B cell (primary cell): ENCODE data around the gene LRP2. TPM values are rescaled to one million over a fixed set of nuclear protein-coding genes. Genes with fewer than 3 reads are reported as not detected.

ENCODE experiments used
- ATAC-seq: fragments of 200-7000 bp; cut with Tn5 transposase; one replicate; pipeline ENCODE4 v1.10.0; 2021; ENCODE audit warnings: low read depth, mild to moderate bottlenecking, moderate number of reproducible peaks, moderate library complexity
- CTCF ChIA-PET: fragments of 350-600 bp; sonication (Branson Sonifier 250); formaldehyde crosslinking; loops from one replicate; lab custom pipeline; 2021; ENCODE audit warnings: antibody characterized with exemption, inconsistent platforms; lab: Charles Lee
- POLR2A ChIA-PET: fragments of 350-600 bp; sonication (Branson Sonifier 250); formaldehyde crosslinking; loops from one replicate; lab custom pipeline; 2021; ENCODE audit warnings: antibody characterized with exemption; lab: Charles Lee
- DNase-seq: peaks from one replicate; pipeline ENCODE4 v3.0.0; 2013
- H2AFZ ChIP-seq: 2 replicates; pipeline ENCODE4 v1.6.1; 2012; ENCODE audit warnings: mild to moderate bottlenecking, low read depth, low read length; ENCODE audit not compliant: insufficient read depth, poor library complexity, severe bottlenecking
- H3K27ac ChIP-seq, 2 donors: 1 replicate in 1 of 2; 2 replicates in 1 of 2; pipeline ENCODE4 v1.5.1; 2012 to 2013; ENCODE audit warnings: low read length in 2 of 2, mild to moderate bottlenecking in 2 of 2, moderate library complexity in 1 of 2
- H3K27me3 ChIP-seq, 4 experiments: fragments of 200-600 bp in 1 of 4; sonication (generic) in 1 of 4; replicated peaks in 1 of 4; 1 replicate in 2 of 4; 2 replicates in 2 of 4; pipeline versions ENCODE4 v1.6.1 to v1.7.0; 2013 to 2016; ENCODE audit warnings: low read length in 3 of 4, mild to moderate bottlenecking in 2 of 4, mixed read lengths in 1 of 4, moderate library complexity in 1 of 4; ENCODE audit not compliant: insufficient read depth in 4 of 4, control insufficient read depth in 3 of 4; ENCODE audit errors: control extremely low read depth in 1 of 4
- H3K36me3 ChIP-seq, 2 experiments: replicated peaks in 1 of 2; 1 replicate in 1 of 2; 2 replicates in 1 of 2; pipeline versions ENCODE4 v1.6.1 to v1.7.1; 2013; ENCODE audit warnings: low read length in 1 of 2; ENCODE audit not compliant: insufficient read depth in 2 of 2, control insufficient read depth in 1 of 2; ENCODE audit errors: control extremely low read depth in 1 of 2, extremely low read depth in 1 of 2
- H3K4me1 ChIP-seq, 2 donors: fragments of 200-600 bp in 1 of 2; sonication (generic) in 1 of 2; 1 replicate in 1 of 2; 2 replicates in 1 of 2; pipeline versions ENCODE4 v1.5.1 to v1.6.1; 2013 to 2017; ENCODE audit warnings: low read length in 2 of 2; ENCODE audit not compliant: control insufficient read depth in 2 of 2, insufficient read depth in 2 of 2
- H3K4me2 ChIP-seq: replicated peaks from 2 replicates; pipeline ENCODE3; 2012; ENCODE audit warnings: mild to moderate bottlenecking, low read depth, low read length; ENCODE audit not compliant: poor library complexity, severe bottlenecking
- H3K4me3 ChIP-seq, 5 experiments: fragments of 200-600 bp in 1 of 5; sonication (generic) in 1 of 5; 1 replicate in 3 of 5; 2 replicates in 2 of 5; pipeline versions ENCODE4 v1.5.1 to v1.7.0; 2011 to 2016; ENCODE audit warnings: low read length in 4 of 5, mild to moderate bottlenecking in 4 of 5, low read depth in 2 of 5, control low read depth in 1 of 5, moderate library complexity in 1 of 5; ENCODE audit not compliant: insufficient read depth in 1 of 5; ENCODE audit errors: control extremely low read depth in 1 of 5, extremely low read depth in 1 of 5
- H3K79me2 ChIP-seq: fragments of 200-600 bp; sonication (generic); one replicate; pipeline ENCODE4 v1.6.0; 2016; ENCODE audit warnings: low read length; ENCODE audit not compliant: control insufficient read depth, insufficient read depth
- H3K9ac ChIP-seq: fragments of 200-600 bp; sonication (generic); 2 replicates; pipeline ENCODE4 v1.6.1; 2017; ENCODE audit warnings: mild to moderate bottlenecking, low read length, moderate library complexity
- H3K9me3 ChIP-seq, 3 donors: one replicate each; pipeline versions ENCODE4 v1.6.1 to v1.7.1; 2013; ENCODE audit warnings: low read length in 2 of 3; ENCODE audit not compliant: control insufficient read depth in 2 of 3, insufficient read depth in 1 of 3; ENCODE audit errors: control extremely low read depth in 1 of 3
- H4K20me1 ChIP-seq: 2 replicates; pipeline ENCODE4 v1.6.0; 2012; ENCODE audit warnings: mild to moderate bottlenecking, low read length; ENCODE audit not compliant: insufficient read depth, control insufficient read depth, poor library complexity, severe bottlenecking
- H3K27ac Mint-ChIP-seq: one replicate; pipeline ENCODE4 v1.8.0; 2021; ENCODE audit warnings: mixed read lengths
- H3K27me3 Mint-ChIP-seq: one replicate; pipeline ENCODE4 v1.8.0; 2021; ENCODE audit warnings: mixed read lengths
- H3K4me1 Mint-ChIP-seq: one replicate; pipeline ENCODE4 v1.8.0; 2021; ENCODE audit warnings: mixed read lengths
- H3K4me3 Mint-ChIP-seq: one replicate; pipeline ENCODE4 v1.8.0; 2021; ENCODE audit warnings: mixed read lengths
- H3K9me3 Mint-ChIP-seq: one replicate; pipeline ENCODE4 v1.8.0; 2022; ENCODE audit warnings: mixed read lengths; ENCODE audit not compliant: insufficient read depth
- EZH2 ChIP-seq: IDR thresholded peaks from 2 replicates; pipeline ENCODE4 v1.6.1; 2012; ENCODE audit warnings: borderline replicate concordance, low read depth, mild to moderate bottlenecking, moderate library complexity, low read length; ENCODE audit not compliant: insufficient read depth, poor library complexity, severe bottlenecking
- WGBS: methylation state at CpG from one replicate; pipeline ENCODE4 v1.1.5; 2013; ENCODE audit warnings: missing lambda C conversion rate; ENCODE audit not compliant: insufficient coverage; 5-methylcytosine and 5-hydroxymethylcytosine counted together
- intact Hi-C: fragments of 100-400 bp; cut with micrococcal nuclease; formaldehyde crosslinking; loops from one replicate; pipeline ENCODE4 v1.10.0; 2022
- polyA plus RNA-seq: library from polyadenylated mRNA; depleted of rRNA; stranded (reverse); fragments of >200 nt; gene quantifications from 2 replicates; pipeline ENCODE4 v1.2.3, GENCODE V29; 2012
- total RNA-seq, 2 donors: library from RNA; stranded (reverse); fragments of 120-200 nt in 1 of 2; gene quantifications; 1 replicate in 1 of 2; 2 replicates in 1 of 2; pipeline versions ENCODE4 v1.2.3 to v1.2.4, GENCODE V29; 2013 to 2022
- TF ChIP-seq, protein P1 (sequence below): fragments of 200-600 bp; IDR thresholded peaks from one replicate; pipeline ENCODE4 v1.8.0; 2022; ENCODE audit warnings: antibody characterized with exemption, mild to moderate bottlenecking

LRP2 gene
- total and polyA plus RNA-seq, 2 donors (not counting 1 experiment from before 2014, with no cell fraction given) = not detected

DNA sequence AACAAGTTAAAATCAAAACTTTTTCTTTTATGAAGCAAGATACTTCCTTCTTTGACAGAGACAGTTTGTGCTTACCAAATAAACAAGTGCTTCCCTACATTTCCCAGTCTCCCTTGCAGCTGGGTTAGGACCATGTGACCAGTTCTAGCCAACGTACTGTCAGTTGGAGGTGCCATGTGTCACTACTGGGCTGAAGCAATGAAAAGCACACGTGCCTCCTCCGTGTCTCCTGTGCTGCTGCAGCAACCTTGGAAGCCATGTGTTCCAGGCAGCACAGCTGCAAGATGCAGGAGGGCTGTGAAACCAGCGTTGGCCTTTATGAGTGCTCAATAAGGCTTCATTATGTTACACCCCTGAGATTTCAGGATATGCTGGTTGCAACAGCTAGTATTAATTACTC, 199.7 kb downstream of the LRP2 start:
- DNase-seq (no peak), ATAC-seq (no peak)
- Histone ChIP-seq H3K27ac (no peak overlapping the region), H3K9me3 (no peaks in the 10 kb centered on the region), H3K9ac (no peak overlapping the region), H3K4me2 (no peak overlapping the region), H3K27me3 (peaks cover 0 to 4% (median 0%) of the 10 kb centered on the region in 4 experiments), H3K4me1 (no peaks in the 10 kb centered on the region), H3K79me2 (no peaks in the 10 kb centered on the region), H2AFZ (no peak overlapping the region), H3K36me3 (no peaks in the 10 kb centered on the region), H3K4me3 (no peak overlapping the region), H4K20me1 (no peaks in the 10 kb centered on the region)
- Mint-ChIP-seq H3K9me3 (no peaks in the 10 kb centered on the region), H3K4me3 (no peak overlapping the region), H3K27me3 (peaks cover 20% of the 10 kb centered on the region), H3K4me1 (no peaks in the 10 kb centered on the region), H3K27ac (no peak overlapping the region)
- CTCF ChIA-PET = no interaction called here
- no peak for TF ChIP-seq EZH2
- TF ChIP-seq, protein P1, sequence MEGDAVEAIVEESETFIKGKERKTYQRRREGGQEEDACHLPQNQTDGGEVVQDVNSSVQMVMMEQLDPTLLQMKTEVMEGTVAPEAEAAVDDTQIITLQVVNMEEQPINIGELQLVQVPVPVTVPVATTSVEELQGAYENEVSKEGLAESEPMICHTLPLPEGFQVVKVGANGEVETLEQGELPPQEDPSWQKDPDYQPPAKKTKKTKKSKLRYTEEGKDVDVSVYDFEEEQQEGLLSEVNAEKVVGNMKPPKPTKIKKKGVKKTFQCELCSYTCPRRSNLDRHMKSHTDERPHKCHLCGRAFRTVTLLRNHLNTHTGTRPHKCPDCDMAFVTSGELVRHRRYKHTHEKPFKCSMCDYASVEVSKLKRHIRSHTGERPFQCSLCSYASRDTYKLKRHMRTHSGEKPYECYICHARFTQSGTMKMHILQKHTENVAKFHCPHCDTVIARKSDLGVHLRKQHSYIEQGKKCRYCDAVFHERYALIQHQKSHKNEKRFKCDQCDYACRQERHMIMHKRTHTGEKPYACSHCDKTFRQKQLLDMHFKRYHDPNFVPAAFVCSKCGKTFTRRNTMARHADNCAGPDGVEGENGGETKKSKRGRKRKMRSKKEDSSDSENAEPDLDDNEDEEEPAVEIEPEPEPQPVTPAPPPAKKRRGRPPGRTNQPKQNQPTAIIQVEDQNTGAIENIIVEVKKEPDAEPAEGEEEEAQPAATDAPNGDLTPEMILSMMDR = no peak
- intact Hi-C loops = no loop called here
- 87% methylated on average over 4 of the region's 4 CpGs for WGBS
- POLR2A ChIA-PET = no interaction called here

- TF ChIP-seq, protein P1 = no peak
- TF ChIP-seq EZH2 = no peak
- no peak overlapping the region for H3K27ac Mint-ChIP-seq
- H3K9ac ChIP-seq = no peak overlapping the region
- 100% methylated on average over 2 of the region's 2 CpGs for WGBS
- no peak overlapping the region for H3K27ac ChIP-seq
- H3K4me2 ChIP-seq = no peak overlapping the region
- no peak overlapping the region for H3K4me3 Mint-ChIP-seq
- ChIA-PET CTCF (no interaction called here), POLR2A (no interaction called here)
- H3K4me1 ChIP-seq = no peaks in the 10 kb centered on the region
- H3K27me3 ChIP-seq = peaks cover 0 to 4% (median 0%) of the 10 kb centered on the region in 4 experiments
- H3K79me2 ChIP-seq = no peaks in the 10 kb centered on the region
- H3K9me3 ChIP-seq = no peaks in the 10 kb centered on the region
- H4K20me1 ChIP-seq = no peaks in the 10 kb centered on the region
- no peaks in the 10 kb centered on the region for H3K4me1 Mint-ChIP-seq
- no peak overlapping the region for H3K4me3 ChIP-seq
- intact Hi-C loops = no loop called here
- DNase-seq (no peak), ATAC-seq (no peak)
- peaks cover 14% of the 10 kb centered on the region for H3K27me3 Mint-ChIP-seq
- H2AFZ ChIP-seq = no peak overlapping the region
- H3K36me3 ChIP-seq = no peaks in the 10 kb centered on the region
- no peaks in the 10 kb centered on the region for H3K9me3 Mint-ChIP-seq
Measured at GRCh38 chr2:169160926-169161481, 201.3 kb downstream of the LRP2 start.
